Kidney (tissue), 14 donors: ENCODE results near the gene IQUB. TPM values are rescaled to one million over a fixed set of nuclear protein-coding genes. Genes with fewer than 3 reads are reported as not detected.

ENCODE experiments used
- DNase-seq, 5 donors: peaks; one replicate each; pipeline ENCODE4 v3.0.0-alpha.2; 2013 to 2020
- FAIRE-seq: peaks from 2 replicates; lab custom pipeline; 2012; peaks lifted over from hg19 to GRCh38; lab: Jason Lieb, UNC
- H3K27ac ChIP-seq, 2 donors: one replicate each; pipeline ENCODE4 v1.7.0; 2013; ENCODE audit warnings: low read depth in 2 of 2, low read length in 2 of 2, inconsistent platforms in 1 of 2
- H3K27me3 ChIP-seq: one replicate; pipeline ENCODE4 v1.7.1; 2013; ENCODE audit warnings: low read length, inconsistent platforms; ENCODE audit not compliant: control insufficient read depth, insufficient read depth
- H3K36me3 ChIP-seq, 3 donors: one replicate each; pipeline versions ENCODE4 v1.7.0 to v1.7.1; 2013; ENCODE audit warnings: low read length in 3 of 3, control low read depth in 1 of 3, inconsistent platforms in 1 of 3; ENCODE audit not compliant: insufficient read depth in 3 of 3, control insufficient read depth in 2 of 3
- H3K4me1 ChIP-seq, 3 donors: one replicate each; pipeline versions ENCODE4 v1.7.0 to v1.7.1; 2013; ENCODE audit warnings: low read length in 3 of 3, inconsistent platforms in 1 of 3, low read depth in 1 of 3; ENCODE audit not compliant: control insufficient read depth in 2 of 3, insufficient read depth in 2 of 3
- H3K4me3 ChIP-seq, 3 donors: one replicate each; pipeline versions ENCODE4 v1.7.0 to v1.8.1; 2013; ENCODE audit warnings: low read length in 3 of 3, control low read depth in 1 of 3, inconsistent platforms in 1 of 3
- H3K9ac ChIP-seq, 3 donors: one replicate each; pipeline versions ENCODE4 v1.7.0 to v1.7.1; 2013; ENCODE audit warnings: low read length in 3 of 3, control low read depth in 1 of 3, inconsistent platforms in 1 of 3
- H3K9me3 ChIP-seq, 3 donors: one replicate each; pipeline versions ENCODE4 v1.7.0 to v1.7.1; 2013; ENCODE audit warnings: low read length in 3 of 3, control low read depth in 1 of 3, inconsistent platforms in 1 of 3; ENCODE audit not compliant: control insufficient read depth in 2 of 3, insufficient read depth in 1 of 3
- intact Hi-C: fragments of 100-400 bp; cut with DNase I; formaldehyde crosslinking; loops from one replicate; pipeline ENCODE4 v1.11.1; 2022
- polyA plus RNA-seq: library from polyadenylated mRNA; stranded (reverse); fragments of 350-450 nt; fragmentation: Illumina TruSeq; extraction: RNeasy Lipid Tissue Mini Kit (QIAGEN cat#74804); gene quantifications from one replicate; pipeline ENCODE4 v1.2.3, GENCODE V29; 2014; ENCODE audit warnings: low read depth, low replicate concordance; ENCODE audit not compliant: insufficient read depth
- total RNA-seq: library from RNA; stranded (reverse); fragmentation: NEBNext Ultra II Directional; extraction: Animal tissue kit (Norgen Biotek cat#: 25700); gene quantifications from one replicate; pipeline ENCODE4 v1.2.1, GENCODE V29; 2021
- TF ChIP-seq, protein P1 (sequence below): IDR thresholded peaks from 3 replicates; pipeline ENCODE4 v1.5.1; 2012; ENCODE audit warnings: mild to moderate bottlenecking, moderate library complexity, borderline replicate concordance; ENCODE audit not compliant: insufficient read depth; ENCODE audit errors: extremely low read depth
- donor health status: control.
- donor health status: control.
- donor health status: control.
- donor health status: control.
- donor health status: control.
- donor health status: DM: yes; HTN: yes; CAD: no.
- donor health status: Normal renal cell carcinoma (clear cell type).

Gene IQUB
- total and polyA plus RNA-seq, 2 donors from 2014 or later: 1.8 to 6.9 TPM

DNA sequence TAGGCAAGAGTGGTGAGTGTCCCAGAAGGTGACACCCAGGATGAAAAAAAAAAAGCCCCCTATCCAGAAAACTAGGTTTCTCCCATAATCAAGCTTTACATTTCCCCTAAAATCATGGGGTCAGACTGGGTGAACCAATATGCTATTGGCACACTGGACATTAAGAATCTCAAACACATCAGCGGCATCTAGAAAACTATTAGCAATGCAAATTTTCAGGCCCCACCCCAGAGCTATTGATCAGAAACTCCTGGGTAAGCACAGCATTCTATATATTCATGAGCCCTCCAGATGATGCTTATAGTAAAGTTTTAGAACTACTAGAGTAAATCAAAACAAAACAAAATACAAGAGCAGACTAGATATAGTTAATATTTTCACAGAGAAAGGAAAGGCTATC is 36.4 kb downstream of the IQUB start:
- Histone ChIP-seq H3K9ac (no peak overlapping the region), H3K4me1 (no peaks in the 10 kb centered on the region), H3K4me3 (no peak overlapping the region), H3K27me3 (no peaks in the 10 kb centered on the region), H3K9me3 (no peaks in the 10 kb centered on the region), H3K27ac (no peak overlapping the region), H3K36me3 (no peaks in the 10 kb centered on the region)
- intact Hi-C loops: no loop called here
- TF ChIP-seq, protein P1, sequence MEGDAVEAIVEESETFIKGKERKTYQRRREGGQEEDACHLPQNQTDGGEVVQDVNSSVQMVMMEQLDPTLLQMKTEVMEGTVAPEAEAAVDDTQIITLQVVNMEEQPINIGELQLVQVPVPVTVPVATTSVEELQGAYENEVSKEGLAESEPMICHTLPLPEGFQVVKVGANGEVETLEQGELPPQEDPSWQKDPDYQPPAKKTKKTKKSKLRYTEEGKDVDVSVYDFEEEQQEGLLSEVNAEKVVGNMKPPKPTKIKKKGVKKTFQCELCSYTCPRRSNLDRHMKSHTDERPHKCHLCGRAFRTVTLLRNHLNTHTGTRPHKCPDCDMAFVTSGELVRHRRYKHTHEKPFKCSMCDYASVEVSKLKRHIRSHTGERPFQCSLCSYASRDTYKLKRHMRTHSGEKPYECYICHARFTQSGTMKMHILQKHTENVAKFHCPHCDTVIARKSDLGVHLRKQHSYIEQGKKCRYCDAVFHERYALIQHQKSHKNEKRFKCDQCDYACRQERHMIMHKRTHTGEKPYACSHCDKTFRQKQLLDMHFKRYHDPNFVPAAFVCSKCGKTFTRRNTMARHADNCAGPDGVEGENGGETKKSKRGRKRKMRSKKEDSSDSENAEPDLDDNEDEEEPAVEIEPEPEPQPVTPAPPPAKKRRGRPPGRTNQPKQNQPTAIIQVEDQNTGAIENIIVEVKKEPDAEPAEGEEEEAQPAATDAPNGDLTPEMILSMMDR: no peak
- no peak for DNase-seq
- FAIRE-seq: no peak

DNA sequence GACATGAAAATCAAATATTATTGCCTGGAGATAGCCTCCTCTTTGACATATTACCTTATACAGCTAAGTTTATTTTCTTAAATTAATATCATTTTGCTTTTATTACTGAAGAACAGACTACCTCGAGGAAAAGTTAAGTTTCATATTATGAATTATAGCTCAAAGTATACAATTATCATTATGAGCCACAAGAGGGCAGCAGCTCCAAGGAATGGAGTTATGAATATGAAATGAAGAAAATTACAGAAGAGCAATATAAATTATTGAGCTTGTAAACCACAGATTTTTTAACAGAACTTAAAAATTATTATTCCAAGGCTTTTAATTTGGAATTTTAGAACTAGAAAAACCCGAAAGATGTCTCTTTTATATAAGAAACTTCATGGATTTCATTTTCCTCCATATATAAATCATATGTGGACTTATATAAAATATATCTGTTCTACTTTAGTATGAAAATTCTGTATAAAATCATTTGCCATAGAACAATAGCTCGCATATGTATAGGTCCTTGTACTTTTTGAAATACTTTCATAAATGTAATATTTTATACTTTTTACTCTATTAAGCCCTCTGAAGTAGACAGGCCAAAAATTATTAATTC is 40.1 kb downstream of the IQUB start:
- intact Hi-C loops: no loop called here

GRCh38 chr7:123492485-123492884 is 41.9 kb downstream of the IQUB start:
- Histone ChIP-seq H3K36me3 (no peaks in the 10 kb centered on the region), H3K9ac (no peak overlapping the region), H3K27ac (no peak overlapping the region), H3K27me3 (no peaks in the 10 kb centered on the region), H3K4me3 (no peak overlapping the region), H3K9me3 (no peaks in the 10 kb centered on the region), H3K4me1 (no peaks in the 10 kb centered on the region)
- FAIRE-seq: no peak
- DNase-seq: no peak
- TF ChIP-seq, protein P1: peak; percentile 4
- intact Hi-C loops: no loop called here

More for the DNA sequence above, 40.1 kb downstream of the IQUB start:
- no peak overlapping the region for H3K27ac ChIP-seq
- TF ChIP-seq, protein P1: peak; percentile 62
- no peaks in the 10 kb centered on the region for H3K4me1 ChIP-seq
- no peak overlapping the region for H3K9ac ChIP-seq
- DNase-seq (peak in 2 of 5 donors; percentile 37 to 58), FAIRE-seq (peak; percentile 97)
- H3K36me3 ChIP-seq: no peaks in the 10 kb centered on the region
- no peaks in the 10 kb centered on the region for H3K27me3 ChIP-seq
- H3K9me3 ChIP-seq: no peaks in the 10 kb centered on the region
- H3K4me3 ChIP-seq: no peak overlapping the region

DNA sequence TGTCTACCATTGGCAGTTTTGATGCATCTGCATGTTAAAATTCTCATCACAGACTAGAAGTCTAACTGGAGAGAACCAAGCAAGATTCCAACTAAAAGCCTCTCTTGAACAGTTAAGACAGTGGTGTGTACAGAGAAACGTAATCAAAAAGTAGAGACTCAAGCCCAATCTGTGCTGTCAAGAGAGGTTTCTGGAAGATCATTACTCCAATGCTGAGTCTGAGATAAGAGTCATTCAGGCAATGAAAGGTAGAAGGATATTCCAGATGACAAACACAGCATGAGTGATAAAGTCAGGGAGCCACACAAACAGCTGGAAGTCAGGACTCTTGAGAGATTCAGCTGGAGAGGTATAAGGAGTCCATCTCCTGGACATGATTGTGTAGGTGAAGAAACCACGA is 48.7 kb downstream of the IQUB start:
- no peaks in the 10 kb centered on the region for H3K4me1 ChIP-seq
- TF ChIP-seq, protein P1: no peak
- H3K9ac ChIP-seq: no peak overlapping the region
- H3K36me3 ChIP-seq: no peaks in the 10 kb centered on the region
- intact Hi-C loops: no loop called here
- no peak for DNase-seq
- no peak overlapping the region for H3K27ac ChIP-seq
- no peaks in the 10 kb centered on the region for H3K27me3 ChIP-seq
- no peak for FAIRE-seq
- no peak overlapping the region for H3K4me3 ChIP-seq
- no peaks in the 10 kb centered on the region for H3K9me3 ChIP-seq
